GM19328 (cell line): ENCODE measurements around the gene FBXL17.

Experiments
- ATAC-seq: cut with Tn5 transposase; IDR thresholded peaks from one replicate; pipeline ENCODE4 v1.9.1; 2021; ENCODE audit warnings: mild to moderate bottlenecking, moderate library complexity; ENCODE audit not compliant: unreplicated experiment

Gene FBXL17

GRCh38 chr5:107959573-107960279 is 422.2 kb downstream of the FBXL17 start:
- no peak for ATAC-seq

- no peak for ATAC-seq
Measured at GRCh38 chr5:107958861-107959260, 423.0 kb downstream of the FBXL17 start.

GRCh38 chr5:107958432-107958831 is 423.5 kb downstream of the FBXL17 start:
- no peak for ATAC-seq

GRCh38 chr5:107957051-107957450 is 424.8 kb downstream of the FBXL17 start:
- no peak for ATAC-seq

- no peak for ATAC-seq
Measured at GRCh38 chr5:107955321-107955720, 426.6 kb downstream of the FBXL17 start.

- no peak for ATAC-seq
Measured at GRCh38 chr5:107954254-107954653, 427.6 kb downstream of the FBXL17 start.

- ATAC-seq = no peak
Measured at GRCh38 chr5:107952450-107952849, 429.4 kb downstream of the FBXL17 start.

- ATAC-seq = no peak
Measured at GRCh38 chr5:107951309-107951708, 430.6 kb downstream of the FBXL17 start.

GRCh38 chr5:107950776-107951175 is 431.1 kb downstream of the FBXL17 start:
- no peak for ATAC-seq

GRCh38 chr5:107949688-107950341 is 432.1 kb downstream of the FBXL17 start:
- no peak for ATAC-seq

GRCh38 chr5:107948377-107948776 is 433.5 kb downstream of the FBXL17 start:
- no peak for ATAC-seq

- no peak for ATAC-seq
Measured at GRCh38 chr5:107945061-107945460, 436.8 kb downstream of the FBXL17 start.

- ATAC-seq = no peak
Measured at GRCh38 chr5:107943923-107944322, 438.0 kb downstream of the FBXL17 start.

- ATAC-seq = no peak
Measured at GRCh38 chr5:107941036-107941435, 440.9 kb downstream of the FBXL17 start.

- ATAC-seq = no peak
Measured at GRCh38 chr5:107937651-107938355, 444.1 kb downstream of the FBXL17 start.

GRCh38 chr5:107937204-107937603 is 444.7 kb downstream of the FBXL17 start:
- no peak for ATAC-seq

- no peak for ATAC-seq
Measured at GRCh38 chr5:107936515-107936914, 445.4 kb downstream of the FBXL17 start.

GRCh38 chr5:107935645-107936044 is 446.3 kb downstream of the FBXL17 start:
- no peak for ATAC-seq

GRCh38 chr5:107933326-107933725 is 448.6 kb downstream of the FBXL17 start:
- no peak for ATAC-seq

- no peak for ATAC-seq
Measured at GRCh38 chr5:107930891-107931290, 451.0 kb downstream of the FBXL17 start.

GRCh38 chr5:107930092-107930491 is 451.8 kb downstream of the FBXL17 start:
- no peak for ATAC-seq

- no peak for ATAC-seq
Measured at GRCh38 chr5:107929080-107929479, 452.8 kb downstream of the FBXL17 start.
